Tibial nerve (tissue), 4 donors: Measurements from ENCODE around the gene QSER1.

ENCODE experiments used
- EP300 ChIP-seq, 2 donors: sonication (generic); formaldehyde crosslinking; IDR thresholded peaks; one replicate each; pipeline ENCODE4 v1.6.1; 2017; ENCODE audit warnings: antibody characterized with exemption in 2 of 2, mild to moderate bottlenecking in 1 of 2
- POLR2A ChIP-seq, 2 donors: fragments of 450-650 bp; IDR thresholded peaks; one replicate each; pipeline ENCODE4 v1.6.1; 2017; ENCODE audit warnings: antibody characterized with exemption in 2 of 2, mild to moderate bottlenecking in 2 of 2, moderate library complexity in 2 of 2
- TF ChIP-seq, protein P1 (sequence below), 5 experiments: fragments of 200-600 bp in 3 of 5; fragments of 450-650 bp in 2 of 5; sonication (generic) in 3 of 5; IDR thresholded peaks; one replicate each; pipeline ENCODE4 v1.5.1; 2016 to 2019; ENCODE audit warnings: antibody characterized with exemption in 5 of 5, mild to moderate bottlenecking in 3 of 5, moderate library complexity in 2 of 5

- TF ChIP-seq, protein P1, sequence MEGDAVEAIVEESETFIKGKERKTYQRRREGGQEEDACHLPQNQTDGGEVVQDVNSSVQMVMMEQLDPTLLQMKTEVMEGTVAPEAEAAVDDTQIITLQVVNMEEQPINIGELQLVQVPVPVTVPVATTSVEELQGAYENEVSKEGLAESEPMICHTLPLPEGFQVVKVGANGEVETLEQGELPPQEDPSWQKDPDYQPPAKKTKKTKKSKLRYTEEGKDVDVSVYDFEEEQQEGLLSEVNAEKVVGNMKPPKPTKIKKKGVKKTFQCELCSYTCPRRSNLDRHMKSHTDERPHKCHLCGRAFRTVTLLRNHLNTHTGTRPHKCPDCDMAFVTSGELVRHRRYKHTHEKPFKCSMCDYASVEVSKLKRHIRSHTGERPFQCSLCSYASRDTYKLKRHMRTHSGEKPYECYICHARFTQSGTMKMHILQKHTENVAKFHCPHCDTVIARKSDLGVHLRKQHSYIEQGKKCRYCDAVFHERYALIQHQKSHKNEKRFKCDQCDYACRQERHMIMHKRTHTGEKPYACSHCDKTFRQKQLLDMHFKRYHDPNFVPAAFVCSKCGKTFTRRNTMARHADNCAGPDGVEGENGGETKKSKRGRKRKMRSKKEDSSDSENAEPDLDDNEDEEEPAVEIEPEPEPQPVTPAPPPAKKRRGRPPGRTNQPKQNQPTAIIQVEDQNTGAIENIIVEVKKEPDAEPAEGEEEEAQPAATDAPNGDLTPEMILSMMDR (IDR thresholded peaks at IDR 0.05) = no peak
- no peak for TF ChIP-seq POLR2A (IDR thresholded peaks at IDR 0.05)
- no peak for TF ChIP-seq EP300 (IDR thresholded peaks at IDR 0.05)
These were observed 55.4 kb downstream of the QSER1 start for GRCh38 chr11:32947978-32948377.
